ENCODE results near the gene HGS.
A peak's percentile ranks its signal among the peaks of the same experiment; 100 is the strongest.

Gene HGS

DNA sequence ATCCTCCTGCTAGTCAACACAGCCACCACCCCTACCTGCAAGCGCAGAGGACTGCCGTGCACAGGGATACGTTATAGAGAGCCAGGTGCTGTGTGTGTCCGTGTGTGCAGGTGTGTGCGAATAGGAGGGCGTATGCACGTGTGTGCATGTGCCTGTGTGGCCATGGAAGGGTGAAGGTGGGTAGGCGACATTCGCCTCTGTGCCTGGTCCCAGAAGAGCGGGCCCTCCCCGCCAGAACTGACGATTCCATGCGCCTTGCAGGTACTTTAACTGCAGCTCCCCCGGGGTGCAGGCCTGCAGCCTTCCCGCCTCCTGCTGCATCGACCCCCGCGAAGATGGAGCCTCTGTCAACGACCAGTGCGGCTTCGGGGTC lies 36.2 kb upstream of the HGS start:
- POLR2A ChIA-PET (ENCODE audit: low non-redundant PET): no interaction called here
- CTCF ChIA-PET: interaction anchor here (0.7 to 1.0 kb wide), 2 partner anchors 11 to 28 kb away, joined by 3 to 4 read pairs; no protein-coding TSS in a partner anchor

GRCh38 chr17:81648013-81648706 lies 35.7 kb upstream of the HGS start:
- POLR2A ChIA-PET (ENCODE audit: low non-redundant PET): no interaction called here
- CTCF ChIA-PET: interaction anchor here (0.7 kb wide), 1 partner anchor 11 kb away, joined by 3 read pairs; no protein-coding TSS in a partner anchor
- no peak for TF ChIP-seq CTCF (conservative IDR thresholded peaks at IDR 0.05; ENCODE audit: low read depth)
- no peak for DNase-seq (ENCODE audit: low spot score)
- no peak overlapping the region for H3K27ac ChIP-seq

More for the DNA sequence above, 36.2 kb upstream of the HGS start:
- no peak for DNase-seq (ENCODE audit: low spot score)
- no peak for TF ChIP-seq CTCF (conservative IDR thresholded peaks at IDR 0.05; ENCODE audit: low read depth)
- H3K27ac ChIP-seq: no peak overlapping the region

- no peak for TF ChIP-seq CTCF (conservative IDR thresholded peaks at IDR 0.05; ENCODE audit: low read depth)
- ChIA-PET POLR2A (ENCODE audit: low non-redundant PET) (no interaction called here), CTCF (no interaction called here)
- DNase-seq (ENCODE audit: low spot score): no peak
- H3K27ac ChIP-seq: no peak overlapping the region
Measured at GRCh38 chr17:81648707-81649085, 35.1 kb upstream of the HGS start.

- TF ChIP-seq CTCF (conservative IDR thresholded peaks at IDR 0.05; ENCODE audit: low read depth): no peak
- DNase-seq (ENCODE audit: low spot score): no peak
- CTCF ChIA-PET: no interaction called here
- POLR2A ChIA-PET (ENCODE audit: low non-redundant PET): no interaction called here
- no peak overlapping the region; the same call in 1 of the 2 replicates for H3K27ac ChIP-seq
Measured at GRCh38 chr17:81650951-81651350, 32.9 kb upstream of the HGS start.

DNA sequence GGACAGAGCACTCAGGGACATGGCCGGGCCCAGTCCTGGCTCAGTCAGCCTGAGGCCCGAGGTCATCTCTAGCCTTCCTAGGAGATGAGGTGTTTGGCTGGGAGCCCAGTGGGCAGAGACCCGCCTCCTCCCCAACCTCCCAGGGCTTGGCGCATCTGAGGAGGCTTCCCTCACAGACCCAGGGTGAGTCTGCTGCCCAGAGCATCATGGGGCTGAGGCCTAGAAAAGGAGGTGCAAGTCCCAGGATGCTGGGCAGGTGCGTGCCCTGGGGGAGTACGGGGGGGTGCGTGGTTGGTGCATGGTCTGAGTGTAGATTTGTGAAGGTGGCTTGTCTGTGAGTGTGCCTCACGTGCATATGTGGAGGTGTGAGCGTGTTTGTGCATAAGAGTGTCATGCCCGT lies 32.1 kb upstream of the HGS start:
- ChIA-PET POLR2A (ENCODE audit: low non-redundant PET) (no interaction called here), CTCF (no interaction called here)
- peak; percentile 83 for DNase-seq (ENCODE audit: low spot score)
- peak overlapping the region; percentile 29; the same call in 1 of the 2 replicates for H3K27ac ChIP-seq
- no peak for TF ChIP-seq CTCF (conservative IDR thresholded peaks at IDR 0.05; ENCODE audit: low read depth)

DNA sequence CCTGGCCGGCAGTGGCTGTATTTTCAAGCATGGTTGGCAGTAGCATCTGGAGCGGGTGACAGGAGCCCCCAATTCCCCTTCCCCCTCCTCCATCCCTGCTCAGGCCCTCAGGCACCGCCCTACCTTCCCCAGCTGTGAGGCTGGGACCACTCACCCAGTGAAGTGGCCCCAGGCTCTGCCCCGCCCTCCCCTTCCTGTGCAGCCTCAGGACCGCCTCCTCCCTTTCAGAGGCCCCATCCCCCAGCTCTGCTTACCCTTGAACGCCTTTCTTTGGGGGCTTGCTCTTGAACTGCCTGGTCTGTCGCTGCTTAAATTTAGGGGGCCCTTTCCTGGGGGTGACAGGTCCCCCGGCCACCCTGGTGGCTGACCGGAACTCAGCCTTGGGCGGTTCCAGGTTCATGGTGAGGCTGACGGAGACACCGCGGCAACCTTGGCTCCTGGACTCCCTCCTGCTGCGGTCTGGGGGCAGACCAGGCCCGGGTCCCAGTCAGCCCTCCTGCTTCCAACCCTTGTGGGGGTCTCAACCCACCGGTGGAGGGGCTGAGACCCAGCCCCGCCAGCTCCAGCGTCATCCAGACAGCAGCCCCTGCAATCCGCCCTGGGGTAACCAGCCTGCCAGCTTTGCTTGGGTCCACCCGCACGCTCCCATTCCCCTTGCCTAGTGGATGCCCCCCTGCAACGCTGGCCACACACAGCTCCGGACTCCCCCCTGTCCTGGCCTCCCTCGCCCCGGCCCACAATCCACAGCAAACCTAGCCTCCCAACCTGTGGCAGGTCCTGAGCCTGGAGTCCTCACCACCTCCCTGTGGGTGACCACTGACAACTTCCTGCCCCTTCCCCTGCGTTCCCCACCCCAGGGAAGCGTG lies 30.7 kb upstream of the HGS start:
- CTCF ChIA-PET: no interaction called here
- no peak overlapping the region for H3K27ac ChIP-seq
- no peak for TF ChIP-seq CTCF (conservative IDR thresholded peaks at IDR 0.05; ENCODE audit: low read depth)
- no peak for DNase-seq (ENCODE audit: low spot score)
- POLR2A ChIA-PET (ENCODE audit: low non-redundant PET): interaction anchor here (0.7 kb wide), 1 partner anchor 10 kb away, joined by 5 read pairs; no protein-coding TSS in a partner anchor
